OCI-LY7 (cell line): ENCODE data around the gene SLC6A6. TPM values are rescaled to one million over a fixed set of nuclear protein-coding genes. Genes with fewer than 3 reads are reported as not detected.

Source experiments
- BruUV-seq: library from RNA; stranded (reverse); fragments of 400-500 nt; replicated peaks from 2 replicates; lab custom pipeline; 2021; lab: Mats Ljungman, UMichigan
- CTCF ChIA-PET: fragments of 300-600 bp; sonication (Branson Sonifier 250); formaldehyde crosslinking; loops from one replicate; lab custom pipeline; 2022; ENCODE audit warnings: antibody characterized with exemption; ENCODE audit not compliant: unreplicated experiment; lab: Charles Lee
- POLR2A ChIA-PET: fragments of 300-600 bp; sonication (Branson Sonifier 250); formaldehyde crosslinking; loops from one replicate; lab custom pipeline; 2022; ENCODE audit warnings: antibody characterized with exemption; lab: Charles Lee
- DNase-seq: peaks from one replicate; pipeline ENCODE4 v3.0.0-alpha.2; 2015; ENCODE audit warnings: low spot score
- H2AFZ ChIP-seq: fragments of 200-600 bp; sonication (generic), shearing (Covaris generic); 2 replicates; pipeline ENCODE4 v1.6.1; 2014; ENCODE audit warnings: mild to moderate bottlenecking, antibody characterized with exemption, low read length, moderate library complexity
- H3K27ac ChIP-seq: fragments of 200-600 bp; sonication (generic); 2 replicates; pipeline ENCODE4 v1.5.1; 2014; ENCODE audit warnings: mixed run types, low read depth, mild to moderate bottlenecking, moderate library complexity, low read length, inconsistent platforms; ENCODE audit not compliant: poor library complexity, severe bottlenecking
- H3K36me3 ChIP-seq: fragments of 200-600 bp; sonication (generic); 2 replicates; pipeline ENCODE4 v1.6.1; 2014; ENCODE audit warnings: mild to moderate bottlenecking, antibody characterized with exemption, low read length, moderate library complexity, mixed read lengths; ENCODE audit not compliant: insufficient read depth
- H3K4me1 ChIP-seq: fragments of 200-600 bp; sonication (generic); 2 replicates; pipeline ENCODE4 v1.5.1; 2014; ENCODE audit warnings: mild to moderate bottlenecking, low read length; ENCODE audit not compliant: insufficient read depth, poor library complexity, severe bottlenecking
- H3K4me2 ChIP-seq: fragments of 200-600 bp; sonication (generic); 2 replicates; pipeline ENCODE4 v1.6.1; 2014; ENCODE audit warnings: mild to moderate bottlenecking, low read length
- H3K4me3 ChIP-seq: fragments of 200-600 bp; sonication (generic); 2 replicates; pipeline ENCODE4 v1.5.1; 2014; ENCODE audit warnings: mild to moderate bottlenecking, low read depth, low read length; ENCODE audit not compliant: poor library complexity, severe bottlenecking
- H3K79me2 ChIP-seq: fragments of 200-600 bp; sonication (generic); 2 replicates; pipeline ENCODE4 v1.6.1; 2016; ENCODE audit warnings: low read depth, mild to moderate bottlenecking, low read length, moderate library complexity, mixed read lengths; ENCODE audit not compliant: insufficient read depth
- H3K9me2 ChIP-seq: fragments of 200-600 bp; sonication (generic); 2 replicates; pipeline ENCODE4 v1.6.1; 2016; ENCODE audit warnings: mild to moderate bottlenecking, low read length, mixed read lengths; ENCODE audit not compliant: insufficient read depth
- H3K9me3 ChIP-seq: fragments of 200-600 bp; sonication (generic); 2 replicates; pipeline ENCODE4 v1.6.1; 2014; ENCODE audit warnings: mild to moderate bottlenecking, mixed run types, low read length, mixed read lengths
- H4K20me1 ChIP-seq: fragments of 200-600 bp; sonication (generic); 2 replicates; pipeline ENCODE4 v1.6.1; 2014; ENCODE audit warnings: mild to moderate bottlenecking, antibody characterized with exemption, low read length, moderate library complexity, mixed read lengths; ENCODE audit not compliant: insufficient read depth
- EZH2phosphoT487 ChIP-seq: fragments of 200-600 bp; sonication (generic); IDR thresholded peaks from 2 replicates; pipeline ENCODE4 v1.6.1; 2018; ENCODE audit warnings: low read depth, borderline replicate concordance, mild to moderate bottlenecking, mixed run types, antibody characterized with exemption, low read length, moderate library complexity, mixed read lengths
- intact Hi-C: fragments of 100-400 bp; cut with micrococcal nuclease; formaldehyde crosslinking; loops from one replicate; pipeline ENCODE4 v1.10.0; 2022; ENCODE audit not compliant: unreplicated experiment
- total RNA-seq, 2 experiments: library from RNA; depleted of rRNA in 1 of 2; stranded (reverse); fragments of >200 nt in 1 of 2; shearing (Covaris generic) in 1 of 2; gene quantifications; 2 replicates each; pipeline ENCODE4 v1.2.3, GENCODE V29; 2014 to 2022
- TF ChIP-seq, protein P1 (sequence below): fragments of 200-600 bp; sonication (generic); conservative IDR thresholded peaks from 2 replicates; pipeline ENCODE4 v1.5.1; 2014; ENCODE audit warnings: mild to moderate bottlenecking, antibody characterized with exemption, low read length, moderate library complexity, mixed read lengths

Gene SLC6A6
- total RNA-seq, 2 experiments from 2014 or later = 43.0 to 51.8 TPM

DNA sequence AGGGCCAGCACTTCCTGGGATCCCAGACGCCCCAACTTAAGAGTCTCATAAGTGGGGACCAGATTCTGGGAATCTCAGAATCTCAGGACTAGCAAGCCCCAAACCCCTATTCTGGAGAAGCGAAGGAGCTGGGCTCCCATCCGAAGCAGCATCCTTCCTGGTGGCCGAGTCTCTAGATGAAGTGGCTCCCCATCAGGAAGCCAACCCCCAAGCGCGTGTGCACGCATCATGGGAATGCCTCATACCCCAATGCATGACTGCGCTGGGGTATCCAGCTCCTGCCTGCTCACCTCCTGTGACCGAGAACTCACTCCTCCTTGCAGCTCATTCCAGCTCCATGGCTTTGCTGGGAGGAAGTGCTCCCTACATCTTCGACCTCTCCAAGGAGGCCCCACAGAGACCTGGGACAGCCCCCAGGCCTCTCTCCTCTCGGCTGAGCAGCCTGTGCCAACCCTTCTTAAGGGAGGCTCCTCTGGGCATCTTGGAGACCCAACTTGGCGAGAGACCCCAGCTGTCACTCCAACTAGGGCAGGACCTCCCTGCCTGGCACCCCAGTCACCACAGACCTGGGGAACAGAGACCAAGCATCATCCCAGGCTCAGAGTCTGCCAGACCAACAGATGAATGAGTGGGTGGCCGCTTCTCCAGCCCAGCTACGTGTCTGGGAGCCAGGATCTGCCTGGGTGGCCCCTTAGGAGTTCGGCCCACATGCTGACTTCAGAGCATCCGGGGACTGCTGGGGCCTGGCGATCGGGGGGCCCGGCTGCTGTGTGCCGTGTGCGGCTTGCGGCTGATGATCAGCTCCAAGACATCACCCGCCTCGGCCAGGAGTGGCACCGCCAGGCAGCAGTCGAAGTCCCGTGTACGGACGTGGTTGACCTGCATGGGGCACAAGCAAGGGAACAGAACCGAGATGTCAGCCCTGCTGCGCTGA is 90.8 kb downstream of the SLC6A6 start:
- ChIA-PET CTCF (no interaction called here), POLR2A (no interaction called here)
- peaks cover 15% of the 10 kb centered on the region; the same call in 1 of the 2 replicates for H3K36me3 ChIP-seq
- no peak overlapping the region for H2AFZ ChIP-seq
- intact Hi-C loops = no loop called here
- no peak overlapping the region for H3K4me2 ChIP-seq
- H3K4me3 ChIP-seq = no peak overlapping the region
- TF ChIP-seq, protein P1, sequence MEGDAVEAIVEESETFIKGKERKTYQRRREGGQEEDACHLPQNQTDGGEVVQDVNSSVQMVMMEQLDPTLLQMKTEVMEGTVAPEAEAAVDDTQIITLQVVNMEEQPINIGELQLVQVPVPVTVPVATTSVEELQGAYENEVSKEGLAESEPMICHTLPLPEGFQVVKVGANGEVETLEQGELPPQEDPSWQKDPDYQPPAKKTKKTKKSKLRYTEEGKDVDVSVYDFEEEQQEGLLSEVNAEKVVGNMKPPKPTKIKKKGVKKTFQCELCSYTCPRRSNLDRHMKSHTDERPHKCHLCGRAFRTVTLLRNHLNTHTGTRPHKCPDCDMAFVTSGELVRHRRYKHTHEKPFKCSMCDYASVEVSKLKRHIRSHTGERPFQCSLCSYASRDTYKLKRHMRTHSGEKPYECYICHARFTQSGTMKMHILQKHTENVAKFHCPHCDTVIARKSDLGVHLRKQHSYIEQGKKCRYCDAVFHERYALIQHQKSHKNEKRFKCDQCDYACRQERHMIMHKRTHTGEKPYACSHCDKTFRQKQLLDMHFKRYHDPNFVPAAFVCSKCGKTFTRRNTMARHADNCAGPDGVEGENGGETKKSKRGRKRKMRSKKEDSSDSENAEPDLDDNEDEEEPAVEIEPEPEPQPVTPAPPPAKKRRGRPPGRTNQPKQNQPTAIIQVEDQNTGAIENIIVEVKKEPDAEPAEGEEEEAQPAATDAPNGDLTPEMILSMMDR = no peak
- no peak for TF ChIP-seq EZH2phosphoT487
- no peak overlapping the region for H3K27ac ChIP-seq
- no peak for DNase-seq
- H4K20me1 ChIP-seq = no peaks in the 10 kb centered on the region
- BruUV-seq = no TSS peak
- H3K9me3 ChIP-seq = no peaks in the 10 kb centered on the region
- no peaks in the 10 kb centered on the region for H3K4me1 ChIP-seq
- H3K9me2 ChIP-seq = no peaks in the 10 kb centered on the region
- no peaks in the 10 kb centered on the region for H3K79me2 ChIP-seq

DNA sequence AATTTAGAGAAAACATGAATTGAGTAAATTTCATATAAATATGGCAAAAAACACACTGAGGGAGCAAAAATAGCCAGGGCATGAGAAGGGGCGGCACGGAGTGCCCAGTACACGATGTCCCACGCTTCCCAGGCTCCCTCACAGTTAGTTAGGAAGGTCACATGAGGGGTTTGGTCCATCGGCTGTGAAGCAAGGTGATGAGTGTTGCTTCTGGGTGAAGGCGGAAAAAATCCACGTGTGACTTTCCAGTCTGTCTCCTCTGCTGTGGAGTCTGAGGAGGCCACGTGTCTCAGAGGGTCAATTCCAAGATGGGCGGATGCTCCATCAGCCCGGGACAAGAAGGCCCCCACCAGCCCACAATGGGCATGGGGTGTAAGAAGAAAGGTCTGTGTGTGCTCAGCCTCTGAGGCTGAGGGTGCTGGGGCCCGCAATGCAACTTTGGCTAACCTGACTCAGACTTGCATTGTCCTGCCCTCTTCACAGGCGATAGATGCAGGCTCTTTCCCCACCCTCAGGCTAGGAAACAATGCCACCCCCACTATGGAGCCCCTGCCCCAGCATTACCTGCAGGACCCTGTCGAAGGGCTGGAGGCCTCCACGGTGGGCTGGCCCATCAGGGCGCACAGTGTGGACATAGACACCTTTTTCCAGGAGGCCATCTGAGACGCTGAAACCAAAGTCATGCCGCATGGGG is 92.0 kb downstream of the SLC6A6 start:
- BruUV-seq = no TSS peak
- Histone ChIP-seq H2AFZ (no peak overlapping the region), H3K4me1 (no peaks in the 10 kb centered on the region), H3K4me3 (no peak overlapping the region), H3K9me2 (no peaks in the 10 kb centered on the region), H3K79me2 (no peaks in the 10 kb centered on the region), H3K27ac (no peak overlapping the region), H3K36me3 (peaks cover 6% of the 10 kb centered on the region; the same call in 1 of the 2 replicates), H4K20me1 (no peaks in the 10 kb centered on the region), H3K9me3 (no peaks in the 10 kb centered on the region), H3K4me2 (no peak overlapping the region)
- ChIA-PET POLR2A (no interaction called here), CTCF (no interaction called here)
- no peak for DNase-seq
- intact Hi-C loops = no loop called here
- no peak for TF ChIP-seq EZH2phosphoT487
- TF ChIP-seq, protein P1 = no peak

DNA sequence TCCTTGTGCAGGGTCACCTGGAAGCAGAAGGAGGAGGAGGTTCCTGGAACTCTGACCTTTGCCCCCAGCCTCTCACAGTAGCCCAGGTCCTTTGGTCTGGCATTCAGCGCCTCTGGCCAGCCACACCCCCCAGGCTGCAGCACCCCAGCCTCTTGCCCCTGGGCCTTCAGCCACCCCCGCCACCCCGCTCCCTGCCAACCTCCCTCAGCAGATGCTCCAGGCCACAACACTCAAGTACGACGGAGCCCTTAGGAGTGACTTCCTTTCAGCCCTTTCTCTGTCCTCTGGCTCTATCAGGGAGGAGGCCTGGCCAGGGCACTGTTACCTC is 92.5 kb downstream of the SLC6A6 start:
- no TSS peak for BruUV-seq
- ChIA-PET CTCF (no interaction called here), POLR2A (no interaction called here)
- Histone ChIP-seq H3K4me2 (no peak overlapping the region), H2AFZ (no peak overlapping the region), H3K4me1 (no peaks in the 10 kb centered on the region), H3K27ac (no peak overlapping the region), H3K36me3 (peaks cover 1% of the 10 kb centered on the region; the same call in 1 of the 2 replicates), H3K9me2 (no peaks in the 10 kb centered on the region), H4K20me1 (no peaks in the 10 kb centered on the region), H3K4me3 (no peak overlapping the region), H3K79me2 (no peaks in the 10 kb centered on the region), H3K9me3 (no peaks in the 10 kb centered on the region)
- DNase-seq = no peak
- intact Hi-C loops = no loop called here
- TF ChIP-seq EZH2phosphoT487 = no peak
- TF ChIP-seq, protein P1 = no peak
